VCaP (cell line): ENCODE measurements around the gene APOC3.

ENCODE experiments used
- H3K27ac ChIP-seq: fragments of 450-650 bp; 2 replicates; pipeline ENCODE4 v1.5.1; 2017
- TF ChIP-seq, protein P1 (sequence below): fragments of 450-650 bp; conservative IDR thresholded peaks from 2 replicates; pipeline ENCODE4 v1.5.1; 2017; ENCODE audit warnings: mild to moderate bottlenecking, moderate library complexity

Gene APOC3

DNA sequence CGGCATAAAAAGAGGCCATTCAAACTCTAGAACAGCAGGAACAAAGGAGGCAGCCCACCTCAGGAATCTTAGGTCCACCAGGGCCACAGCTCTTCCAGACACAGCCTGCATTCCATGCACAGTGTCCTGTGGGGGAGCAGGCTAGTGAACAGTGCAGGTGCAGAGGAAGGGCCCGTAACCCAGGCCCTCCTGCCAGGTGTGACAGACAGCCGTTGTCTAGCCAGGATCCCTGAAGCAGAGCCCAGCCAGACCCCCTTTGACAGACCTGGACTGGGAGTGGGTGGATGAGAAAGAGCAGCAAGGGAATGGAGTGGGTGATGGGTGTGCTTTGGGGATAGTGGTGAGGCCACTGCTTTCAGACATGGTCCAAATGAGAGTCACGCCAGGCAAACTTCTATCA is 40.7 kb upstream of the APOC3 start:
- TF ChIP-seq, protein P1, sequence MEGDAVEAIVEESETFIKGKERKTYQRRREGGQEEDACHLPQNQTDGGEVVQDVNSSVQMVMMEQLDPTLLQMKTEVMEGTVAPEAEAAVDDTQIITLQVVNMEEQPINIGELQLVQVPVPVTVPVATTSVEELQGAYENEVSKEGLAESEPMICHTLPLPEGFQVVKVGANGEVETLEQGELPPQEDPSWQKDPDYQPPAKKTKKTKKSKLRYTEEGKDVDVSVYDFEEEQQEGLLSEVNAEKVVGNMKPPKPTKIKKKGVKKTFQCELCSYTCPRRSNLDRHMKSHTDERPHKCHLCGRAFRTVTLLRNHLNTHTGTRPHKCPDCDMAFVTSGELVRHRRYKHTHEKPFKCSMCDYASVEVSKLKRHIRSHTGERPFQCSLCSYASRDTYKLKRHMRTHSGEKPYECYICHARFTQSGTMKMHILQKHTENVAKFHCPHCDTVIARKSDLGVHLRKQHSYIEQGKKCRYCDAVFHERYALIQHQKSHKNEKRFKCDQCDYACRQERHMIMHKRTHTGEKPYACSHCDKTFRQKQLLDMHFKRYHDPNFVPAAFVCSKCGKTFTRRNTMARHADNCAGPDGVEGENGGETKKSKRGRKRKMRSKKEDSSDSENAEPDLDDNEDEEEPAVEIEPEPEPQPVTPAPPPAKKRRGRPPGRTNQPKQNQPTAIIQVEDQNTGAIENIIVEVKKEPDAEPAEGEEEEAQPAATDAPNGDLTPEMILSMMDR: no peak
- H3K27ac ChIP-seq: no peak overlapping the region

DNA sequence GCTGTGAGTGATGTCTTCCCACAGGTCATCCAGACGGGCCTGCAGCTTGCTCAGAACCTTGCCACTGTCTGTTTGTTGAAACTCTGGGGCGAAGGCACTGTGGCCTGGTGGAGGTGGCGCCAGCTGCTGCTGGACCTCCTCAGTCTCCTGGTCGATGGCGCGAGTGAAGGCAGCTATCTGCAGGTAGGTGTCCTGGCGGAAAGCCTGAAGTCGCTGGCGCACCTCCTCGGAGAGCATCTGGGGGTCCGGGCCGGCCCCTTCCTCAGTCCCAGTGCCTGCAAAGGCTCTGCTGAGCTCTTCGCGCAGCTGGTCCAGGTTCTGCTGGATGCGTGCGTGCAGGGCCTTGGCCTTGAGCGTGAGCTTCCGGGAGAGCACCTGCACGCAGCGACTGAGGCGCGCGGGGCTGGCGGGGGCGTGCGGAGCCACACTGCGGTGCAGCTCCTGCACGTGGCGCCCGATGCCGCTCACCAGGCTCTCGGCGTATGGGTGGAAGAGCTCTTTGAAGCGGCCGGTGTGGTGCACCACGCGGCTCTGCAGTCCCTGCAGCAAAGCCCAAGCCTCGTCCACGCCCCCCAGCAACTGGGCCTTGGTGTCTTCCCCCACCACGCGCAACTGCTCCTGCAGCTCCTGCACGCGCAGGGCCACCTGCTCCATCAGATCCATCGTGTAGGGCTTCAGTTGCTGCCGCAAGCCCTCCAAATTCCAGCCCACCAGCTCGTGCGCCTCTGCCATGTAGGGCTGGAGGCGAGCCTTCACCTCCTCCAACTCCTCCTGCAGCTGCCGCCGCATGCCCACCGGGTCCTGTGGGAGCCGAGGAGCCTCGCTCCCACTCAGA is 39.3 kb upstream of the APOC3 start:
- no peak overlapping the region for H3K27ac ChIP-seq
- TF ChIP-seq, protein P1: no peak

DNA sequence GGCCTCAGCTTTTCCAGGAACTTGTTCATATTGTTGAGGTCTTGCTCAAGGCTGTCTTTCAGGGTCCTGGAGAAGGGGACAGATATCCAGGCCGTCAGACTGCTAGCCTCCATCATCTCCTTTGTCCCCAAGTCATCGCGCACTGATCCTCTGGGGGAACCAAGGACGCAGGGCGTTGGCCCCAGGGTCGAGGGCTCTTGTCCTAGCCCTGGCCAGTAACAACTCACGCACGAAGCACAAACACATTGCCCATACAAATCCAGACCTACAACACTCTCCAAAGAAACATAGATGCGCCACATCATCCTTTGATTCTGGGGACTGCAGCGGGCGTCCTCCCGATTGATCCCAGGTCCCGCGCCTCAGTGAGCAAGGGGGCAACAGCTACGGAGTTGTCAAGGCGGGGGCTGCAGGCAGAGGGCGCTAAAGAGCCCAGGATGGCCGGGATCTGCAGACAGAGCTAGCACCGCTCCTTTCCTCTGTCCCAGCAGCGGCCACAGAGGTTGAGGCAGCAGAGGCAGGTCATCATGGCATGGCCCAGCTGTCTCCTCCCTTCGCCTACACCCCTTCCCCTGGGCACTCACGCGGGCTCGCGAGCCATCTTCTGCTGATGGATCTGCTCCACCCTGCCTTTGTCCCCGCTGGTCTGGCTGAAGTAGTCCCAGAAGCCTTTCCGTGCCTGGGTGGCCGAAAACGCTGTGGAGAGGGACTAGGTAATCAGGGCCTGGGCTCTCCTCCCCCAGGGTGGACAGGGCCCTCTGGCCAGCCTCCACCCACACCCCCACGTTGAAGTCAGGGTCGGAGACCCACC is 38.5 kb upstream of the APOC3 start:
- H3K27ac ChIP-seq: no peak overlapping the region; the same call in 1 of the 2 replicates
- TF ChIP-seq, protein P1: peak; percentile 89

DNA sequence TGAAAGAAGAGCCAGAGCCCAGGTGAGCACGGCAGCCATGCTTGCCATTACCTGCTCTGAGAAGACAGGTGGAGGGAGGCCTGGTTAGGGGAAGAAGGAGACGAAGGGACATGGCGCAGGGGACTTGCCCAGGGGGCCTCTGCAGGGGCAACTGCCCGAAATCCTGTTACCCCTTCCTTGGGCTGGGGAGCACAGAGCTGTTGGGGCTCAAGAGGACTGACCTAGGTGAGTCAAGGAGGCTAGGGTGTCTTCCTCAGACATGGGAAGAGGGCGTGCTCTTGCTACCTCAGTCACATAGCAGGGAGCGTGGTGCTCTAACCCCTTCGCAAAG is 37.9 kb upstream of the APOC3 start, which contains the start of gene APOA5:
Gene APOA5, minus strand, starts transcription at position 67 of the 331 bp plus-strand sequence. Its CDS starts 19 bp downstream, at position 48.
- TF ChIP-seq, protein P1: no peak
- H3K27ac ChIP-seq: no peak within 1 kb of the TSS; the same call in 1 of the 2 replicates

DNA sequence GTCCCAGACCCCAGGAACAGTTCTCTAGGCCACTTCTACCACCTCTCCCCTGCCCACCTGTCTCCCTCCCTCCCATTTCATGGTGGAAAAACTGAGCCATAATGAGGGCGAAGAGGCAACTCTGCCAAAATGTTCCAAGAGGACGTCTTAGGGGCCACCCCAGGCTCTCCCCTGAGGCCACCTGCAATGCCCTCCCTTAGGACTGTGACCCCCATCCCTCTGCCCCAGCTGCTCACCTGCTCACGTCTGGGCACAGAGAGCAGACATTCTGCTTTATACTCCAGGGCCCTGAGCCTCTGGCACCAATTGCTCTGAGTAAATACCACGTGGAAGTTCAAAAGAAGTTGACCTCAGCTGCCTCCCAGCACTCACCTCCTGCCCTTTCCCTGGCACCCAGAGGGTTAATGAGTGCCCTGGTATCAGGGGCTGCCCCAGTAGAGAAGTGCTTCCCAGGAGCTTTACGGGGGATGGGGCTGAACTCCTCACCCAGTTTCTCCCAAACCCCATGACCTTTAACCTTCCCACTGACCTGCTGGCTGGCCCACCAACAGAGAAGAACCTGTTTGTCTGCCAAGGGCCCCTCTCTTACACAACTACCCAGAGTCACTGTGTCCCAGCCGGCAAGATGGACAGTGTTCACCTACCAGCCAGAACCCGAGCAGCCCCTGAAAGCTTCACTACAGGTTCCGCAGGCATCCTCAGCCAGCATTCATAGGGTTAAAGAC is 37.4 kb upstream of the APOC3 start:
- no peak overlapping the region for H3K27ac ChIP-seq
- TF ChIP-seq, protein P1: no peak

DNA sequence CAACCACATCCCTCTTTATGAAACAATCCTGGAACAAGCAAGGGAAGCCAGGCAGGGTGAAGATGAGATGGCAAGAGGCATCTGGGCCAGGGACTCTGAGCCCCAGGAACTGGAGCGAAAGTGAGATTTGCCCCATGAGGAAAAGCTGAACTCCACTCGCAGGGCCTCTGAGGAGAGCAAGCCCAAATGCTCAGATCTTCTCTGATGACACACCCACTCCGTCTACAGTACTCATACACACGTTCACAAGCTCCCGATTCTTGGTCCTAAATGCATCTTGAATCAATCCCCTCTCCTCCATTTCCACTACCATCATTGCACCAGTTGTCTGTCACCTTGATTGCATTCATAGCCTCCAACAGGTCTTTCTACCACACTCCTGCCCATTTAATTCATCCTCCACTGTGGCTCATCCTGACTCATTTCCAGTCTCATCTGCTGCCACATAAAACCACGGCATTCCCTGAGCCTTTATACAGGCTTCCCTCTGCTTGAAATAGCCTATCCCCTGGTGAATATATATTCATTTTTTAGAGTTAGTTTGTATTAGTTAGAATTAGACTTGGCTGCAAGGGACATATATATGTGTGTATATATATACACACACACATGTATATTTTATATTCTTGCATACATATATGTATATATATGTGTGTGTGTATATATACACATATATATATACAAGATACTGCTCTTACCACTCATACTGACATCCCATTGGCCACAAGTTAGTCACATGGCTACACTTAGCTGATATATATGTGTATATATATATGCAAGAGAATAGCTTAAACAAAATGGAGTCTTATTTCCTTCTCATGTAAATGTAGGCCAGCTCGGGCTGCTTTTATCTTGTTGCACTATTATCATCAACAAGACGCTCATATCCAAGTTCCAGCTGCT is 36.6 kb upstream of the APOC3 start:
- TF ChIP-seq, protein P1: no peak
- H3K27ac ChIP-seq: no peak overlapping the region
